K562 (cell line): ENCODE results near the gene PIP5K1B. TPM values are rescaled to one million over a fixed set of nuclear protein-coding genes. Genes with fewer than 3 reads are reported as not detected.
A peak's percentile ranks its signal among the peaks of the same experiment; 100 is the strongest.

ENCODE experiments used
- ATAC-seq: fragments of 200-7000 bp; cut with Tn5 transposase; 3 replicates; pipeline ENCODE4 v1.9.1; 2020; ENCODE audit warnings: moderate library complexity
- BruUV-seq: library from RNA; stranded (reverse); fragments of 400-500 nt; replicated peaks from 2 replicates; lab custom pipeline; 2021; lab: Mats Ljungman, UMichigan
- CTCF ChIA-PET: fragments of 300-600 bp; formaldehyde crosslinking; extraction: SDS; loops from one replicate; lab custom pipeline; 2021; ENCODE audit warnings: low intra/inter-chr PET ratio; lab: Yijun Ruan, JAX
- POLR2A ChIA-PET: fragments of 300-600, 350-650 bp; sonication (Branson Sonifier 250); formaldehyde crosslinking; extraction: SDS; loops from one replicate; lab custom pipeline; 2021; ENCODE audit warnings: antibody characterized with exemption, inconsistent platforms; lab: Yijun Ruan, JAX
- DNase-seq, 4 experiments: peaks; one replicate each; pipeline versions ENCODE4 v3.0.0 to v3.0.0-alpha.2; 2011 to 2018; ENCODE audit warnings: low spot score in 3 of 4, mixed read lengths in 3 of 4; ENCODE audit errors: extremely low read depth in 1 of 4
- FAIRE-seq: peaks from 2 replicates; lab custom pipeline; 2011; peaks lifted over from hg19 to GRCh38; lab: Jason Lieb, UNC
- H2AFZ ChIP-seq: 2 replicates; pipeline ENCODE4 v1.6.0; 2011; ENCODE audit warnings: low read depth, low read length, control low read depth, inconsistent platforms
- H3K27ac ChIP-seq: fragments of 200-600 bp; 3 replicates; pipeline ENCODE4 v1.8.0; 2011; ENCODE audit warnings: low read depth, mild to moderate bottlenecking, control low read depth, inconsistent platforms, low read length, moderate library complexity, mixed read lengths; ENCODE audit errors: extremely low read depth
- H3K27me3 ChIP-seq, 2 experiments: fragments of 300-600 bp in 1 of 2; 2 replicates in 1 of 2; 3 replicates in 1 of 2; pipeline versions ENCODE4 v1.6.0 to v1.8.0; 2011; ENCODE audit warnings: inconsistent platforms in 2 of 2, low read length in 2 of 2, mild to moderate bottlenecking in 1 of 2, mixed read lengths in 1 of 2, moderate library complexity in 1 of 2; ENCODE audit not compliant: control insufficient read depth in 2 of 2, insufficient read depth in 2 of 2
- H3K36me3 ChIP-seq: fragments of 300-600 bp; 3 replicates; pipeline ENCODE4 v1.8.0; 2011; ENCODE audit warnings: mild to moderate bottlenecking, low read length, inconsistent platforms; ENCODE audit not compliant: control insufficient read depth, insufficient read depth
- H3K4me1 ChIP-seq, 2 experiments: fragments of 200-600 bp in 1 of 2; replicated peaks in 1 of 2; 2 replicates in 1 of 2; 3 replicates in 1 of 2; pipeline versions ENCODE4 v1.5.1 to v1.8.0; 2011; ENCODE audit warnings: inconsistent platforms in 2 of 2, low read length in 2 of 2, mild to moderate bottlenecking in 1 of 2, mixed read lengths in 1 of 2, moderate library complexity in 1 of 2; ENCODE audit not compliant: control insufficient read depth in 2 of 2, insufficient read depth in 2 of 2
- H3K4me2 ChIP-seq: 2 replicates; pipeline ENCODE4 v1.6.1; 2011; ENCODE audit warnings: low read length, control low read depth, inconsistent platforms, mixed read lengths; ENCODE audit not compliant: insufficient read depth
- H3K4me3 ChIP-seq: fragments of 200-600 bp; sonication (generic), shearing (Covaris generic); 2 replicates; pipeline ENCODE4 v1.5.1; 2016; ENCODE audit warnings: control low read depth, inconsistent platforms
- H3K79me2 ChIP-seq: fragments of 200-600 bp; 3 replicates; pipeline ENCODE4 v1.8.0; 2011; ENCODE audit warnings: low read length, inconsistent platforms; ENCODE audit not compliant: control insufficient read depth, insufficient read depth
- H3K9ac ChIP-seq, 2 experiments: 2 replicates each; pipeline versions ENCODE4 v1.6.0 to v1.6.1; 2011; ENCODE audit warnings: low read depth in 2 of 2, low read length in 2 of 2, control low read depth in 1 of 2, inconsistent platforms in 1 of 2, mild to moderate bottlenecking in 1 of 2, mixed read lengths in 1 of 2; ENCODE audit not compliant: insufficient read depth in 1 of 2
- H3K9me1 ChIP-seq: one replicate; pipeline ENCODE4 v1.6.0; 2011; ENCODE audit warnings: inconsistent platforms, mild to moderate bottlenecking, low read length, moderate library complexity; ENCODE audit not compliant: control insufficient read depth, insufficient read depth
- H3K9me3 ChIP-seq: replicated peaks from 2 replicates; pipeline ENCODE4 v1.5.1; 2011; ENCODE audit warnings: low read depth, low read length, inconsistent platforms; ENCODE audit not compliant: control insufficient read depth, insufficient read depth
- H4K20me1 ChIP-seq: replicated peaks from 2 replicates; pipeline ENCODE4 v1.6.1; 2011; ENCODE audit warnings: low read length, inconsistent platforms, mixed read lengths; ENCODE audit not compliant: control insufficient read depth, insufficient read depth
- C11orf30 ChIP-seq: fragments of 450-650 bp; IDR thresholded peaks from 2 replicates; pipeline ENCODE4 v1.6.1; 2016; ENCODE audit warnings: low read depth, mild to moderate bottlenecking
- CBFA2T2 ChIP-seq: fragments of 450-650 bp; conservative IDR thresholded peaks from 2 replicates; pipeline ENCODE4 v1.6.1; 2017; ENCODE audit warnings: mild to moderate bottlenecking
- HMBOX1 ChIP-seq: sonication (generic); IDR thresholded peaks from 2 replicates; pipeline ENCODE4 v1.6.1; 2016
- MAFG ChIP-seq: fragments of 450-650 bp; conservative IDR thresholded peaks from 2 replicates; pipeline ENCODE4 v1.6.1; 2016; ENCODE audit warnings: missing genetic modification characterization, missing compliant biosample characterization
- SPI1 ChIP-seq: IDR thresholded peaks from 2 replicates; pipeline ENCODE4 v1.6.1; 2011; ENCODE audit warnings: low read depth, low read length, control low read depth, borderline replicate concordance
- STAT5B ChIP-seq: fragments of 250-450 bp; sonication (Bioruptor Pico); IDR thresholded peaks from 2 replicates; pipeline ENCODE4 v1.8.0; 2021; ENCODE audit warnings: mild to moderate bottlenecking, inconsistent platforms
- ZNF316 ChIP-seq: fragments of 450-650 bp; IDR thresholded peaks from 2 replicates; pipeline ENCODE4 v1.6.1; 2016
- WGBS: fragments of 100-300 bp; shearing (Covaris generic); methylation state at CpG from one replicate; pipeline ENCODE4 v1.1.6; 2016; ENCODE audit warnings: low coverage, mixed read lengths; ENCODE audit not compliant: insufficient coverage; ENCODE audit errors: missing lambda C conversion rate; 5-methylcytosine and 5-hydroxymethylcytosine counted together
- in situ Hi-C: fragments of 300-500 bp; cut with MboI; formaldehyde crosslinking; loops from 4 replicates; pipeline ENCODE4 v1.15.0; 2018; ENCODE audit warnings: inconsistent platforms, mixed read lengths
- intact Hi-C: fragments of 100-400 bp; cut with micrococcal nuclease; formaldehyde crosslinking; loops from 2 replicates; pipeline ENCODE4 v1.14.2; 2022
- polyA plus RNA-seq, 8 experiments: library from polyadenylated mRNA; depleted of rRNA in 4 of 8; stranded (reverse) in 5 of 8; unstranded in 3 of 8; fragments of >200 nt; fragmentation: Nextera tagmentation in 2 of 8; fragmentation: Illumina TruSeq in 1 of 8; extraction: Ambion mirVana in 2 of 8; extraction: Trizol in 1 of 8; gene quantifications; 2 replicates each; pipeline versions ENCODE4 v1.2.1 to v1.2.3, GENCODE V29; 2011 to 2014; ENCODE audit warnings: inconsistent platforms in 1 of 8, missing spikeins in 1 of 8
- total RNA-seq, 7 experiments: library from RNA; depleted of rRNA in 6 of 7; stranded (reverse); fragments of >200 nt in 6 of 7; fragmentation: Illumina TruSeq in 2 of 7; extraction: Trizol in 2 of 7; gene quantifications; 2 replicates each; pipeline versions ENCODE4 v1.2.1 to v1.2.3, GENCODE V29; 2011 to 2021; ENCODE audit warnings: low replicate concordance in 1 of 7

Gene PIP5K1B
- total and polyA plus RNA-seq, 9 of the 15 experiments (the other 6 are each of a cell fraction or from before 2014, with no cell fraction given): 3.1 to 12.9 (median 7.4) TPM

- in situ Hi-C loops: no loop called here
- no peak overlapping the region for H3K9ac ChIP-seq
- DNase-seq: no peak
- ATAC-seq: no peak
- TF ChIP-seq HMBOX1: peak; percentile 76
- no peak for TF ChIP-seq CBFA2T2
- peak; percentile 93 for TF ChIP-seq SPI1
- H3K4me1 ChIP-seq: peaks cover 12 to 69% of the 10 kb centered on the region in 2 experiments; a peak in 4 of 5 replicates
- no peaks in the 10 kb centered on the region for H3K27me3 ChIP-seq
- intact Hi-C loops: no loop called here
- POLR2A ChIA-PET: no interaction called here
- WGBS: 63% methylated on average over 4 of the region's 4 CpGs
- CTCF ChIA-PET: no interaction called here
- H3K79me2 ChIP-seq: no peaks in the 10 kb centered on the region; the same call in 2 of the 3 replicates
- BruUV-seq: no TSS peak
- H3K4me2 ChIP-seq: no peak overlapping the region
- no peaks in the 10 kb centered on the region for H3K9me1 ChIP-seq
- H3K9me3 ChIP-seq: peaks cover 5% of the 10 kb centered on the region; the same call in 1 of the 2 replicates
- FAIRE-seq: no peak
- H4K20me1 ChIP-seq: no peaks in the 10 kb centered on the region
- no peak overlapping the region for H3K4me3 ChIP-seq
- H3K36me3 ChIP-seq: no peaks in the 10 kb centered on the region
- H3K27ac ChIP-seq: peak overlapping the region; percentile 45; the same call in 1 of the 3 replicates
- H2AFZ ChIP-seq: no peak overlapping the region
These were observed 273.0 kb downstream of the PIP5K1B start for GRCh38 chr9:68978066-68978465.

- ATAC-seq (no peak), DNase-seq (no peak), FAIRE-seq (no peak)
- H3K9ac ChIP-seq: no peak overlapping the region
- no TSS peak for BruUV-seq
- TF ChIP-seq ZNF316: peak; percentile 85
- TF ChIP-seq C11orf30: peak; percentile 70
- TF ChIP-seq MAFG (tag): peak; percentile 40; the same call in 1 of the 2 replicates
- TF ChIP-seq STAT5B (CRISPR knock-in tag): no peak
- whole genome bisulfite sequencing: 65% methylated on average over 3 of the region's 3 CpGs
- no peak overlapping the region for H3K4me3 ChIP-seq
- ChIA-PET POLR2A (no interaction called here), CTCF (no interaction called here)
- no peaks in the 10 kb centered on the region for H3K27me3 ChIP-seq
- no peaks in the 10 kb centered on the region; the same call in 2 of the 3 replicates for H3K79me2 ChIP-seq
- H3K36me3 ChIP-seq: no peaks in the 10 kb centered on the region
- H3K9me3 ChIP-seq: peaks cover 5% of the 10 kb centered on the region; the same call in 1 of the 2 replicates
- intact Hi-C loops (no loop called here), in situ Hi-C loops (no loop called here)
- no peak overlapping the region for H3K4me2 ChIP-seq
- peaks cover 12 to 72% of the 10 kb centered on the region in 2 experiments; a peak in 4 of 5 replicates for H3K4me1 ChIP-seq
- H2AFZ ChIP-seq: no peak overlapping the region
- H3K27ac ChIP-seq: peak overlapping the region; percentile 45; the same call in 1 of the 3 replicates
- H3K9me1 ChIP-seq: no peaks in the 10 kb centered on the region
- H4K20me1 ChIP-seq: no peaks in the 10 kb centered on the region
These were observed 273.5 kb downstream of the PIP5K1B start for GRCh38 chr9:68978501-68978900.
